ENCODE measurements around the gene EXOC3L1. TPM values are rescaled to one million over a fixed set of nuclear protein-coding genes. Genes with fewer than 3 reads are reported as not detected.

The EXOC3L1 gene
- total and polyA plus RNA-seq, 2 of the 13 experiments (the other 11 are each of a cell fraction or from before 2014, with no cell fraction given), result 0.12 TPM; not detected in 1

DNA sequence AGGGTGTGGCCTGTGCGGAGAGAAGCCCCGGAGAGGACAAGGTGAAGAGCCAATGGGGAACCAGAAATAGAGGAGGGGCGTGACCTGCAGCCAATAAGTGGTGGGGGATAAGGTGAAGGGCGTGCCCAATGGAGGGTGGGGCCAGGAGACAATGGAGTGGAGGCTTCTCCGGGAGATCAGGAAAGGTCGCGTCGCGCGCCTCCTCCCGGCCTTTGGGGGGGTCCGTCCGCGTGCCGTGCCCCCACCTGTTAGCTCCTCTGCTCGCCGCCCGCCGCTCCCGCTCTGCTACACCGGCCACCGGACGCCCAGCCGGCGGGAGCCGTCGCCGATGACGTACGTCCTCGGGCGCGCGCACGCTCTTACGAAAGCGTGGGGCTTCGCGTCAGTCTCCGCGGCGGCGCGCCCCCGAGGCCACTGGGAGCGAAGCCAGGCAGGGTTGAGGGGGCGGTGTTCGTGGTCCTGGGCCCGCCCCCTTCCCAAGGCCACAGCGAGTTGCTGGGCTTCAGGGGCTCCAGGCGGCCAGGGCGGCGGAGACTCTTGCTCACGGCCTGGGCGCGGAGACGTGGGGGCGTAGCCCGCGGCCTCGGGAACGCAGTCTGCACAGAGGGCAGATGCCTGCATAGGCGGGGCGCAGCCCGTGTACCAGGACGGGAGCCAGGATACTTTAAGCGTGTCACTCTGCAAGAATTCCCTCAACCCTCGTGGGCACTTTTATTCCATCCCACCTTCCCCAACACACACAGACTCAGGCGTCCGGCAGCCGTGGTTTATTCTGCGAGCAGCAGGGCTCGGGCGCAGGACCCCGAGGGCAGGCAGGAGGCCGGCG lies 6.1 kb downstream of the EXOC3L1 start, which contains the start of gene MATCAP1 (continued):
- peak; percentile 95 for TF ChIP-seq ZHX1 (CRISPR knock-in tag; IDR thresholded peaks at IDR 0.05; ENCODE audit: low read depth)
- 0 out of 2 replicates have a peak, but pooled peaks have one; percentile 48 for TF ChIP-seq PRDM4 (CRISPR knock-in tag; IDR thresholded peaks at IDR 0.05; ENCODE audit: borderline replicate concordance)
- peak; percentile 73; the same call in 1 of the 2 replicates for TF ChIP-seq ZNF33B (CRISPR knock-in tag; IDR thresholded peaks at IDR 0.05)
- peak; percentile 96; the same call in 1 of the 2 replicates for TF ChIP-seq WIZ (CRISPR knock-in tag; IDR thresholded peaks at IDR 0.05)
- TF ChIP-seq, protein P1, sequence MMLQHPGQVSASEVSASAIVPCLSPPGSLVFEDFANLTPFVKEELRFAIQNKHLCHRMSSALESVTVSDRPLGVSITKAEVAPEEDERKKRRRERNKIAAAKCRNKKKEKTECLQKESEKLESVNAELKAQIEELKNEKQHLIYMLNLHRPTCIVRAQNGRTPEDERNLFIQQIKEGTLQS (CRISPR knock-in tag; IDR thresholded peaks at IDR 0.05), result peak; percentile 70
- TF ChIP-seq ZNF556 (CRISPR knock-in tag; IDR thresholded peaks at IDR 0.05; ENCODE audit: borderline replicate concordance), result peak; percentile 69; the same call in 1 of the 2 replicates
- TF ChIP-seq, protein P2, sequence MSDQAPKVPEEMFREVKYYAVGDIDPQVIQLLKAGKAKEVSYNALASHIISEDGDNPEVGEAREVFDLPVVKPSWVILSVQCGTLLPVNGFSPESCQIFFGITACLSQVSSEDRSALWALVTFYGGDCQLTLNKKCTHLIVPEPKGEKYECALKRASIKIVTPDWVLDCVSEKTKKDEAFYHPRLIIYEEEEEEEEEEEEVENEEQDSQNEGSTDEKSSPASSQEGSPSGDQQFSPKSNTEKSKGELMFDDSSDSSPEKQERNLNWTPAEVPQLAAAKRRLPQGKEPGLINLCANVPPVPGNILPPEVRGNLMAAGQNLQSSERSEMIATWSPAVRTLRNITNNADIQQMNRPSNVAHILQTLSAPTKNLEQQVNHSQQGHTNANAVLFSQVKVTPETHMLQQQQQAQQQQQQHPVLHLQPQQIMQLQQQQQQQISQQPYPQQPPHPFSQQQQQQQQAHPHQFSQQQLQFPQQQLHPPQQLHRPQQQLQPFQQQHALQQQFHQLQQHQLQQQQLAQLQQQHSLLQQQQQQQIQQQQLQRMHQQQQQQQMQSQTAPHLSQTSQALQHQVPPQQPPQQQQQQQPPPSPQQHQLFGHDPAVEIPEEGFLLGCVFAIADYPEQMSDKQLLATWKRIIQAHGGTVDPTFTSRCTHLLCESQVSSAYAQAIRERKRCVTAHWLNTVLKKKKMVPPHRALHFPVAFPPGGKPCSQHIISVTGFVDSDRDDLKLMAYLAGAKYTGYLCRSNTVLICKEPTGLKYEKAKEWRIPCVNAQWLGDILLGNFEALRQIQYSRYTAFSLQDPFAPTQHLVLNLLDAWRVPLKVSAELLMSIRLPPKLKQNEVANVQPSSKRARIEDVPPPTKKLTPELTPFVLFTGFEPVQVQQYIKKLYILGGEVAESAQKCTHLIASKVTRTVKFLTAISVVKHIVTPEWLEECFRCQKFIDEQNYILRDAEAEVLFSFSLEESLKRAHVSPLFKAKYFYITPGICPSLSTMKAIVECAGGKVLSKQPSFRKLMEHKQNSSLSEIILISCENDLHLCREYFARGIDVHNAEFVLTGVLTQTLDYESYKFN (CRISPR knock-in tag; conservative IDR thresholded peaks at IDR 0.05), result peak; percentile 76
- peak; percentile 18; the same call in 1 of the 2 replicates for TF ChIP-seq JUN (CRISPR knock-in tag; IDR thresholded peaks at IDR 0.05)
- TF ChIP-seq ZNF883 (CRISPR knock-in tag; IDR thresholded peaks at IDR 0.05; ENCODE audit: not compliant biosample characterization), result peak; percentile 59
- no peak for TF ChIP-seq NCOA1 (CRISPR knock-in tag; IDR thresholded peaks at IDR 0.05)
- TF ChIP-seq MYC (CRISPR knock-in tag; IDR thresholded peaks at IDR 0.05; ENCODE audit: borderline replicate concordance), result peak; percentile 80
- TF ChIP-seq RNF2 (conservative IDR thresholded peaks at IDR 0.05; ENCODE audit: low read depth), result 0 out of 2 replicates have a peak, but pooled peaks have one; percentile 47
- TF ChIP-seq LCORL (IDR thresholded peaks at IDR 0.05), result no peak
- TF ChIP-seq LCORL (CRISPR knock-in tag; IDR thresholded peaks at IDR 0.05), result peak; percentile 92
- no peak for TF ChIP-seq NONO (IDR thresholded peaks at IDR 0.05)
- peak; percentile 77 for TF ChIP-seq NONO (CRISPR knock-in tag; conservative IDR thresholded peaks at IDR 0.05)
- TF ChIP-seq ZNF567 (CRISPR knock-in tag; IDR thresholded peaks at IDR 0.05; ENCODE audit: borderline replicate concordance), result peak; percentile 97
- peak; percentile 43; the same call in 1 of the 2 replicates for TF ChIP-seq ZNF280B (CRISPR knock-in tag; IDR thresholded peaks at IDR 0.05; ENCODE audit: borderline replicate concordance)

Measured in HepG2 (cell line).